Endothelial cell of umbilical vein (primary cell): ENCODE results near the gene THAP4. TPM values are rescaled to one million over a fixed set of nuclear protein-coding genes. Genes with fewer than 3 reads are reported as not detected.

Experiments used
- BruUV-seq: library from RNA; stranded (reverse); fragments of 400-500 nt; replicated peaks from 2 replicates; lab custom pipeline; 2021; lab: Mats Ljungman, UMichigan
- CTCF ChIA-PET: fragments of 300-600, 350-600 bp; sonication (Branson Sonifier 250); formaldehyde crosslinking; loops from one replicate; lab custom pipeline; 2021; ENCODE audit warnings: antibody characterized with exemption, inconsistent platforms; lab: Charles Lee
- POLR2A ChIA-PET: fragments of 300-600, 350-600 bp; sonication (Branson Sonifier 250); formaldehyde crosslinking; loops from one replicate; lab custom pipeline; 2021; ENCODE audit warnings: antibody characterized with exemption, inconsistent platforms; lab: Charles Lee
- DNase-seq: peaks from one replicate; pipeline ENCODE4 v3.0.0-alpha.2; 2011; ENCODE audit warnings: low read depth, low spot score
- FAIRE-seq: peaks from 2 replicates; lab custom pipeline; 2011; peaks lifted over from hg19 to GRCh38; lab: Jason Lieb, UNC
- H2AFZ ChIP-seq: 2 replicates; pipeline ENCODE4 v1.6.0; 2012; ENCODE audit warnings: low read depth, low read length, control low read depth, inconsistent platforms
- H3K27ac ChIP-seq: 2 replicates; pipeline ENCODE4 v1.5.1; 2011; ENCODE audit warnings: low read depth, mild to moderate bottlenecking, control low read depth, low read length, moderate library complexity; ENCODE audit not compliant: insufficient read depth
- H3K27me3 ChIP-seq, 2 experiments: 2 replicates each; pipeline versions ENCODE4 v1.6.0 to v1.6.1; 2011; ENCODE audit warnings: low read length in 2 of 2, mixed read lengths in 1 of 2; ENCODE audit not compliant: control insufficient read depth in 2 of 2, insufficient read depth in 2 of 2
- H3K36me3 ChIP-seq, 2 experiments: 2 replicates in 1 of 2; 3 replicates in 1 of 2; pipeline ENCODE4 v1.5.1; 2011; ENCODE audit warnings: low read length in 2 of 2, mild to moderate bottlenecking in 1 of 2, moderate library complexity in 1 of 2; ENCODE audit not compliant: control insufficient read depth in 2 of 2, insufficient read depth in 2 of 2; ENCODE audit errors: extremely low read depth in 1 of 2
- H3K4me1 ChIP-seq: 3 replicates; pipeline ENCODE4 v1.5.1; 2011; ENCODE audit warnings: mild to moderate bottlenecking, low read length; ENCODE audit not compliant: control insufficient read depth, insufficient read depth; ENCODE audit errors: extremely low read depth
- H3K4me2 ChIP-seq: 2 replicates; pipeline ENCODE4 v1.6.1; 2011; ENCODE audit warnings: low read length, control low read depth, mixed read lengths; ENCODE audit not compliant: insufficient read depth
- H3K4me3 ChIP-seq, 3 experiments: fragments of 200-600 bp in 1 of 3; sonication (generic), shearing (Covaris generic) in 1 of 3; replicated peaks in 1 of 3; 2 replicates each; pipeline ENCODE4 v1.5.1; 2011 to 2016; ENCODE audit warnings: control low read depth in 3 of 3, low read length in 3 of 3, mild to moderate bottlenecking in 2 of 3, inconsistent platforms in 1 of 3, low read depth in 1 of 3, moderate library complexity in 1 of 3; ENCODE audit not compliant: insufficient read depth in 1 of 3
- H3K79me2 ChIP-seq: 2 replicates; pipeline ENCODE4 v1.6.0; 2012; ENCODE audit warnings: low read length, inconsistent platforms; ENCODE audit not compliant: control insufficient read depth, insufficient read depth
- H3K9ac ChIP-seq: replicated peaks from 2 replicates; pipeline ENCODE3; 2011; ENCODE audit warnings: low read length, control low read depth; ENCODE audit not compliant: insufficient read depth; ENCODE audit errors: extremely low read depth
- H3K9me1 ChIP-seq: replicated peaks from 3 replicates; pipeline ENCODE4 v1.6.0; 2011; ENCODE audit warnings: mild to moderate bottlenecking, low read length; ENCODE audit not compliant: control insufficient read depth, insufficient read depth; ENCODE audit errors: extremely low read depth
- H3K9me3 ChIP-seq: replicated peaks from 2 replicates; pipeline ENCODE4 v1.5.1; 2012; ENCODE audit warnings: low read length, inconsistent platforms; ENCODE audit not compliant: control insufficient read depth, insufficient read depth
- H4K20me1 ChIP-seq: replicated peaks from 2 replicates; pipeline ENCODE3; 2011; ENCODE audit warnings: mild to moderate bottlenecking, low read length; ENCODE audit not compliant: control insufficient read depth, insufficient read depth; ENCODE audit errors: extremely low read depth
- CTCF ChIP-seq, 2 donors: IDR thresholded peaks; 1 replicate in 1 of 2; 2 replicates in 1 of 2; pipeline ENCODE4 v1.5.1; 2011; ENCODE audit warnings: low read length in 2 of 2, mild to moderate bottlenecking in 2 of 2, moderate library complexity in 2 of 2, control low read depth in 1 of 2, inconsistent platforms in 1 of 2, low read depth in 1 of 2; ENCODE audit not compliant: insufficient read depth in 1 of 2; ENCODE audit errors: extremely low read depth in 1 of 2
- EZH2 ChIP-seq: IDR thresholded peaks from 2 replicates; pipeline ENCODE4 v1.6.1; 2012; ENCODE audit warnings: borderline replicate concordance, low read depth, mild to moderate bottlenecking, moderate library complexity, low read length, inconsistent platforms; ENCODE audit not compliant: severe bottlenecking
- FOS ChIP-seq: IDR thresholded peaks from 2 replicates; pipeline ENCODE4 v1.6.1; 2011; ENCODE audit warnings: mild to moderate bottlenecking, low read length, moderate library complexity, borderline replicate concordance; ENCODE audit not compliant: insufficient read depth
- GATA2 ChIP-seq: IDR thresholded peaks from 2 replicates; pipeline ENCODE4 v1.7.0; 2011; ENCODE audit warnings: low read depth, mild to moderate bottlenecking, moderate library complexity, mixed read lengths, low read length; ENCODE audit not compliant: insufficient read length, insufficient read depth
- JUN ChIP-seq: IDR thresholded peaks from 2 replicates; pipeline ENCODE4 v1.6.1; 2011; ENCODE audit warnings: borderline replicate concordance, low read depth; ENCODE audit not compliant: insufficient read length, insufficient read depth
- MAX ChIP-seq: IDR thresholded peaks from 2 replicates; pipeline ENCODE4 v1.6.1; 2011; ENCODE audit not compliant: insufficient read depth, insufficient read length
- MYC ChIP-seq: IDR thresholded peaks from one replicate; pipeline ENCODE4 v1.6.1; 2011; ENCODE audit warnings: mild to moderate bottlenecking, low read depth, low read length
- POLR2A ChIP-seq: IDR thresholded peaks from 2 replicates; pipeline ENCODE4 v1.6.1; 2012; ENCODE audit warnings: low read depth, mild to moderate bottlenecking, control low read depth, low read length
- POLR2AphosphoS5 ChIP-seq: IDR thresholded peaks from 2 replicates; pipeline ENCODE4 v1.6.1; 2012; ENCODE audit warnings: low read depth, mild to moderate bottlenecking, control low read depth, low read length, moderate library complexity; ENCODE audit not compliant: insufficient read depth
- dilution Hi-C: fragments of 300-500 bp; cut with MboI; formaldehyde crosslinking; loops from one replicate; pipeline ENCODE4 v1.15.0; 2019; ENCODE audit warnings: low sequenced_read_pairs; ENCODE audit not compliant: extremely low pct_ligation_motif_present
- intact Hi-C: fragments of 100-400 bp; cut with micrococcal nuclease; formaldehyde crosslinking; loops from one replicate; pipeline ENCODE4 v1.10.0; 2022
- polyA plus RNA-seq, 4 experiments: library from polyadenylated mRNA; depleted of rRNA in 3 of 4; stranded (reverse) in 3 of 4; unstranded in 1 of 4; fragments of >200 nt; gene quantifications; 2 replicates each; pipeline versions ENCODE4 v1.2.1 to v1.2.3, GENCODE V29; 2011 to 2012; ENCODE audit warnings: missing spikeins in 1 of 4
- total RNA-seq: library from RNA; stranded (reverse); gene quantifications from 2 replicates; pipeline ENCODE4 v1.2.3, GENCODE V29; 2021

Gene THAP4
- total and polyA plus RNA-seq, 2 donors (not counting 3 experiments of a cell fraction or from before 2014, with no cell fraction given): 45.4 to 47.4 TPM

- FAIRE-seq (no peak), DNase-seq (no peak)
- H3K4me2 ChIP-seq: no peak overlapping the region
- dilution Hi-C loops: no loop called here
- no peak overlapping the region for H3K9ac ChIP-seq
- peaks cover 50% of the 10 kb centered on the region for H3K79me2 ChIP-seq
- H3K9me1 ChIP-seq: no peaks in the 10 kb centered on the region
- no peak overlapping the region for H3K27ac ChIP-seq
- TF ChIP-seq MAX (no peak), GATA2 (no peak), MYC (no peak), JUN (no peak), FOS (no peak), CTCF (IDR thresholded peaks at IDR 0.05; ENCODE audit: extremely low read depth in 1 of 2, insufficient read depth in 1 of 2, low read depth in 1 of 2, low read length in 2 of 2) (no peak), POLR2A (no peak), POLR2AphosphoS5 (no peak), EZH2 (no peak)
- ChIA-PET CTCF (interaction anchor here (1.3 kb wide), 1 partner anchor 13 kb away, joined by 3 read pairs; no protein-coding TSS in a partner anchor), POLR2A (no interaction called here)
- no peak overlapping the region for H3K4me3 ChIP-seq
- H4K20me1 ChIP-seq: no peaks in the 10 kb centered on the region
- no peaks in the 10 kb centered on the region for H3K27me3 ChIP-seq
- intact Hi-C loops: no loop called here
- no peak overlapping the region for H2AFZ ChIP-seq
- H3K4me1 ChIP-seq: no peaks in the 10 kb centered on the region
- no peaks in the 10 kb centered on the region for H3K9me3 ChIP-seq
- BruUV-seq: no TSS peak
- H3K36me3 ChIP-seq: peaks cover 6 to 15% of the 10 kb centered on the region in 2 experiments
Observed at GRCh38 chr2:241648453-241648852, 11.5 kb upstream of the THAP4 start.
